ENCODE data around the gene TMEM242. TPM values are rescaled to one million over a fixed set of nuclear protein-coding genes. Genes with fewer than 3 reads are reported as not detected.

Gene TMEM242
- total RNA-seq, 2 donors from 2014 or later: 10.8 to 11.9 TPM

GRCh38 chr6:157332813-157333212 lies 9.5 kb upstream of the TMEM242 start:
- Histone ChIP-seq H3K9me3 (no peaks in the 10 kb centered on the region), H3K36me3 (no peaks in the 10 kb centered on the region), H3K27ac (no peak overlapping the region), H3K4me1 (no peaks in the 10 kb centered on the region), H3K27me3 (no peaks in the 10 kb centered on the region), H3K4me3 (no peak overlapping the region), H3K9ac (ENCODE audit: low read depth in 2 of 2, low read length in 2 of 2) (no peak overlapping the region)
- DNase-seq: no peak
- TF ChIP-seq CTCF (IDR thresholded peaks at IDR 0.05): no peak
- intact Hi-C loops (cut with DNase I): no loop called here

GRCh38 chr6:157330831-157331230 lies 7.5 kb upstream of the TMEM242 start:
- no peaks in the 10 kb centered on the region for H3K4me1 ChIP-seq
- DNase-seq: no peak
- no peaks in the 10 kb centered on the region for H3K9me3 ChIP-seq
- no peaks in the 10 kb centered on the region for H3K27me3 ChIP-seq
- intact Hi-C loops (cut with DNase I): no loop called here
- TF ChIP-seq CTCF (IDR thresholded peaks at IDR 0.05): no peak
- no peak overlapping the region for H3K27ac ChIP-seq
- H3K36me3 ChIP-seq: no peaks in the 10 kb centered on the region
- no peak overlapping the region for H3K9ac ChIP-seq (ENCODE audit: low read depth in 2 of 2, low read length in 2 of 2)
- no peak overlapping the region for H3K4me3 ChIP-seq

- Histone ChIP-seq H3K4me3 (no peak overlapping the region), H3K36me3 (no peaks in the 10 kb centered on the region), H3K9me3 (no peaks in the 10 kb centered on the region), H3K27me3 (no peaks in the 10 kb centered on the region), H3K9ac (ENCODE audit: low read depth in 2 of 2, low read length in 2 of 2) (no peak overlapping the region), H3K4me1 (peaks cover 4% of the 10 kb centered on the region), H3K27ac (no peak overlapping the region)
- TF ChIP-seq CTCF (IDR thresholded peaks at IDR 0.05): no peak
- intact Hi-C loops (cut with DNase I): no loop called here
- DNase-seq: no peak
Measured at GRCh38 chr6:157329829-157330228, 6.5 kb upstream of the TMEM242 start.

GRCh38 chr6:157328108-157328692 lies 4.9 kb upstream of the TMEM242 start:
- Histone ChIP-seq H3K36me3 (no peaks in the 10 kb centered on the region), H3K4me1 (peaks cover 8% of the 10 kb centered on the region)
- intact Hi-C loops (cut with DNase I): no loop called here

GRCh38 chr6:157326979-157327378 lies 3.7 kb upstream of the TMEM242 start:
- intact Hi-C loops (cut with DNase I): no loop called here
- H3K9me3 ChIP-seq: no peaks in the 10 kb centered on the region
- no peak for DNase-seq

More at GRCh38 chr6:157328108-157328692, 4.9 kb upstream of the TMEM242 start:
- Histone ChIP-seq H3K4me3 (no peak overlapping the region), H3K9me3 (no peaks in the 10 kb centered on the region), H3K27ac (no peak overlapping the region), H3K9ac (ENCODE audit: low read depth in 2 of 2, low read length in 2 of 2) (no peak overlapping the region), H3K27me3 (no peaks in the 10 kb centered on the region)
- no peak for TF ChIP-seq CTCF (IDR thresholded peaks at IDR 0.05)
- no peak for DNase-seq

More at GRCh38 chr6:157326979-157327378, 3.7 kb upstream of the TMEM242 start:
- Histone ChIP-seq H3K27ac (no peak overlapping the region), H3K27me3 (no peaks in the 10 kb centered on the region), H3K4me1 (peaks cover 8% of the 10 kb centered on the region), H3K4me3 (no peak overlapping the region), H3K36me3 (no peaks in the 10 kb centered on the region), H3K9ac (ENCODE audit: low read depth in 2 of 2, low read length in 2 of 2) (no peak overlapping the region)
- no peak for TF ChIP-seq CTCF (IDR thresholded peaks at IDR 0.05)
